CD14-positive monocyte (primary cell): ENCODE data around the gene RIPOR3. TPM values are rescaled to one million over a fixed set of nuclear protein-coding genes. Genes with fewer than 3 reads are reported as not detected.
"Not testable (repeated sequence)": the region's sequence is repeated elsewhere in the genome, so short reads cannot be mapped to it uniquely, and the experiment has no call there.

Source experiments
- DNase-seq, 3 donors: peaks; one replicate each; pipeline ENCODE4 v3.0.0-alpha.2; 2011 to 2022
- H2AFZ ChIP-seq: 2 replicates; pipeline ENCODE4 v1.6.0; 2012; ENCODE audit warnings: mild to moderate bottlenecking, low read depth, low read length, inconsistent platforms; ENCODE audit not compliant: insufficient read depth, poor library complexity, severe bottlenecking
- H3K27ac ChIP-seq, 2 donors: 1 replicate in 1 of 2; 2 replicates in 1 of 2; pipeline ENCODE4 v1.5.1; 2012 to 2013; ENCODE audit warnings: low read length in 2 of 2, control low read depth in 1 of 2, inconsistent platforms in 1 of 2, low read depth in 1 of 2, mild to moderate bottlenecking in 1 of 2
- H3K27me3 ChIP-seq, 2 donors: one replicate each; pipeline versions ENCODE4 v1.6.0 to v1.6.1; 2011 to 2013; ENCODE audit warnings: low read length in 2 of 2; ENCODE audit not compliant: control insufficient read depth in 2 of 2, insufficient read depth in 2 of 2
- H3K36me3 ChIP-seq, 2 donors: replicated peaks in 1 of 2; 1 replicate in 1 of 2; 2 replicates in 1 of 2; pipeline versions ENCODE4 v1.5.1 to v1.6.1; 2012 to 2013; ENCODE audit warnings: low read length in 2 of 2, control low read depth in 1 of 2, inconsistent platforms in 1 of 2, mild to moderate bottlenecking in 1 of 2; ENCODE audit not compliant: insufficient read depth in 2 of 2, control insufficient read depth in 1 of 2
- H3K4me1 ChIP-seq, 2 donors: 1 replicate in 1 of 2; 2 replicates in 1 of 2; pipeline versions ENCODE4 v1.5.1 to v1.6.1; 2012 to 2013; ENCODE audit warnings: low read length in 2 of 2, control low read depth in 1 of 2, inconsistent platforms in 1 of 2, mild to moderate bottlenecking in 1 of 2, moderate library complexity in 1 of 2; ENCODE audit not compliant: insufficient read depth in 2 of 2, control insufficient read depth in 1 of 2
- H3K4me2 ChIP-seq: replicated peaks from 2 replicates; pipeline ENCODE3; 2012; ENCODE audit warnings: low read length, moderate library complexity, mild to moderate bottlenecking; ENCODE audit not compliant: poor library complexity, severe bottlenecking; ENCODE audit errors: extremely low read depth
- H3K4me3 ChIP-seq, 3 experiments: fragments of 200-600 bp in 1 of 3; sonication (generic) in 1 of 3; replicated peaks in 1 of 3; 1 replicate in 2 of 3; 2 replicates in 1 of 3; pipeline ENCODE4 v1.5.1; 2011 to 2013; ENCODE audit warnings: low read length in 3 of 3, mild to moderate bottlenecking in 3 of 3, control low read depth in 2 of 3, low read depth in 2 of 3, inconsistent platforms in 1 of 3, moderate library complexity in 1 of 3
- H3K79me2 ChIP-seq: 2 replicates; pipeline ENCODE4 v1.6.0; 2012; ENCODE audit warnings: mild to moderate bottlenecking, control low read depth, inconsistent platforms, low read length, moderate library complexity; ENCODE audit not compliant: insufficient read depth
- H3K9ac ChIP-seq: 2 replicates; pipeline ENCODE4 v1.6.0; 2017; ENCODE audit warnings: low read length, mild to moderate bottlenecking; ENCODE audit not compliant: insufficient read depth, poor library complexity, severe bottlenecking
- H3K9me3 ChIP-seq, 2 donors: replicated peaks in 1 of 2; 1 replicate in 1 of 2; 2 replicates in 1 of 2; pipeline versions ENCODE4 v1.5.1 to v1.6.1; 2012 to 2013; ENCODE audit warnings: low read length in 2 of 2, control low read depth in 1 of 2; ENCODE audit not compliant: control insufficient read depth in 1 of 2, insufficient read depth in 1 of 2
- H4K20me1 ChIP-seq: 2 replicates; pipeline ENCODE4 v1.6.0; 2012; ENCODE audit warnings: mild to moderate bottlenecking, low read length, control low read depth, moderate library complexity; ENCODE audit not compliant: insufficient read depth
- H3K27ac Mint-ChIP-seq, 7 donors: one replicate each; pipeline ENCODE4 v1.8.0; 2020; ENCODE audit warnings: mild to moderate bottlenecking in 7 of 7, mixed read lengths in 7 of 7, moderate library complexity in 6 of 7, inconsistent platforms in 2 of 7
- H3K27me3 Mint-ChIP-seq, 3 donors: one replicate each; pipeline ENCODE4 v1.8.0; 2021 to 2022; ENCODE audit warnings: low read depth in 3 of 3, mild to moderate bottlenecking in 3 of 3, mixed read lengths in 3 of 3, moderate library complexity in 3 of 3, inconsistent platforms in 1 of 3
- H3K36me3 Mint-ChIP-seq, 2 donors: one replicate each; pipeline ENCODE4 v1.8.0; 2020; ENCODE audit warnings: mixed read lengths in 2 of 2, inconsistent platforms in 1 of 2, mild to moderate bottlenecking in 1 of 2
- H3K4me1 Mint-ChIP-seq: one replicate; pipeline ENCODE4 v1.8.0; 2020; ENCODE audit warnings: mild to moderate bottlenecking, mixed read lengths
- H3K4me3 Mint-ChIP-seq, 2 donors: one replicate each; pipeline ENCODE4 v1.8.0; 2020; ENCODE audit warnings: mild to moderate bottlenecking in 2 of 2, mixed read lengths in 2 of 2, moderate library complexity in 1 of 2
- H3K9me3 Mint-ChIP-seq, 7 donors: one replicate each; pipeline ENCODE4 v1.8.0; 2020 to 2022; ENCODE audit warnings: mixed read lengths in 7 of 7, mild to moderate bottlenecking in 6 of 7, moderate library complexity in 6 of 7, inconsistent platforms in 2 of 7
- WGBS: methylation state at CpG from one replicate; pipeline ENCODE4 v1.1.5; 2013; ENCODE audit warnings: missing lambda C conversion rate; ENCODE audit not compliant: insufficient coverage; 5-methylcytosine and 5-hydroxymethylcytosine counted together
- intact Hi-C, 2 donors: fragments of 100-400 bp; cut with micrococcal nuclease; formaldehyde crosslinking; loops; one replicate each; pipeline versions ENCODE4 v1.15.0 to v1.15.1; 2023
- polyA plus RNA-seq, 3 donors: library from polyadenylated mRNA; depleted of rRNA in 1 of 3; unstranded in 2 of 3; stranded (reverse) in 1 of 3; fragments of 300-500 nt in 2 of 3; fragments of >200 nt in 1 of 3; fragmentation: Illumina TruSeq in 2 of 3; gene quantifications; 1 replicate in 2 of 3; 2 replicates in 1 of 3; pipeline ENCODE4 v1.2.3, GENCODE V29; 2012 to 2021
- TF ChIP-seq, protein P1 (sequence below): fragments of 200-600 bp; IDR thresholded peaks from one replicate; pipeline ENCODE4 v1.8.0; 2022; ENCODE audit warnings: antibody characterized with exemption, mild to moderate bottlenecking

Gene RIPOR3
- polyA plus RNA-seq, 3 donors, result not detected

DNA sequence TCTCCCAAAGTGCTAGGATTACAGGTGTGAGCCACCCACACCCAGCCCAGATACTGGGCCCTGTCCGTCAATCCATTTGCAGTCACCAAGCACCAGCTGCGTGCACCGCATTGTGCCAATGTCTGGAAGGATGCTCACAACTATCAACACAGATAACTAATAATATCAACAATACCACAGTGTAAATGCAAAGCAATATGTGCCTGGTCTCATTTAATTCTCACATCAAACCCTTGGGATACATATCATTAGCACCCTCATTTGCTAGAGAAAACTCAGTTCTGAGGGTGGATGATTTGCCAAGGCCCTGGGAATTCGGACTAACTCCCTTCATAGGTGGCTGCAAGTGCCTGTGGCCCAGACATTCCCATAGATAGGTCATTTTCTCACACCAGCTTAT is 14.5 kb downstream of the RIPOR3 start:
- H3K4me1 Mint-ChIP-seq, result no peaks in the 10 kb centered on the region
- no peak overlapping the region for H3K27ac Mint-ChIP-seq

DNA sequence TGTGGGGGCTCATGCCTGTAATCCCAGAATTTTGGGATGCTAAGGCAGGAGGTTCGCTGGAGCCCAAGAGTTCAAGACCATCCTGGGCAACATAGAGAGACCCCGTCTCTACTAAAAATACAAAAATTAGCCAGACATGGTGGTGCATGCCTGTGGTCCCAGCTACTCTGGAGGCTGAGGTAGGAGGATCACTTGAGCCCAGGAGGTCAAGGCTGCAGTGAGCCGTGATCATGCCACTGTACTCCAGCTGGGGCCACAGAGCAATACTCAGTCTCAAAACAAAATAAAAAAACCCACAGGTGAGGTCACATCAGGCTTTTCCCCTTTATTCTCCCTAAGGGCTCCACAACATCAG is 15.0 kb downstream of the RIPOR3 start:
- H3K4me2 ChIP-seq, H4K20me1 ChIP-seq, H3K27me3 ChIP-seq, intact Hi-C loops, H3K36me3 ChIP-seq, H3K4me3 Mint-ChIP-seq, H3K4me3 ChIP-seq, DNase-seq, H3K36me3 Mint-ChIP-seq, H3K27ac Mint-ChIP-seq, H3K9me3 ChIP-seq, H3K27me3 Mint-ChIP-seq, H3K79me2 ChIP-seq, H3K4me1 ChIP-seq, H3K27ac ChIP-seq, H3K9ac ChIP-seq, H2AFZ ChIP-seq, H3K9me3 Mint-ChIP-seq, H3K4me1 Mint-ChIP-seq: not testable (repeated sequence)
- no CpG with 5 or more reads among the region's 3 CpGs for WGBS

More for the DNA sequence above, 14.5 kb downstream of the RIPOR3 start:
- Histone ChIP-seq H3K4me3 (no peak overlapping the region), H3K36me3 (no peaks in the 10 kb centered on the region), H4K20me1 (no peaks in the 10 kb centered on the region), H3K9ac (no peak overlapping the region), H3K4me2 (no peak overlapping the region), H3K9me3 (no peaks in the 10 kb centered on the region), H3K27me3 (no peaks in the 10 kb centered on the region), H3K79me2 (no peaks in the 10 kb centered on the region), H3K4me1 (no peaks in the 10 kb centered on the region), H2AFZ (no peak overlapping the region), H3K27ac (no peak overlapping the region)
- intact Hi-C loops, result no loop called here
- Mint-ChIP-seq H3K36me3 (no peaks in the 10 kb centered on the region), H3K9me3 (peaks cover 0 to 4% (median 0%) of the 10 kb centered on the region in 7 donors), H3K4me3 (no peak overlapping the region), H3K27me3 (peaks cover 2 to 8% (median 8%) of the 10 kb centered on the region in 3 donors)
- no peak for DNase-seq
- TF ChIP-seq, protein P1, sequence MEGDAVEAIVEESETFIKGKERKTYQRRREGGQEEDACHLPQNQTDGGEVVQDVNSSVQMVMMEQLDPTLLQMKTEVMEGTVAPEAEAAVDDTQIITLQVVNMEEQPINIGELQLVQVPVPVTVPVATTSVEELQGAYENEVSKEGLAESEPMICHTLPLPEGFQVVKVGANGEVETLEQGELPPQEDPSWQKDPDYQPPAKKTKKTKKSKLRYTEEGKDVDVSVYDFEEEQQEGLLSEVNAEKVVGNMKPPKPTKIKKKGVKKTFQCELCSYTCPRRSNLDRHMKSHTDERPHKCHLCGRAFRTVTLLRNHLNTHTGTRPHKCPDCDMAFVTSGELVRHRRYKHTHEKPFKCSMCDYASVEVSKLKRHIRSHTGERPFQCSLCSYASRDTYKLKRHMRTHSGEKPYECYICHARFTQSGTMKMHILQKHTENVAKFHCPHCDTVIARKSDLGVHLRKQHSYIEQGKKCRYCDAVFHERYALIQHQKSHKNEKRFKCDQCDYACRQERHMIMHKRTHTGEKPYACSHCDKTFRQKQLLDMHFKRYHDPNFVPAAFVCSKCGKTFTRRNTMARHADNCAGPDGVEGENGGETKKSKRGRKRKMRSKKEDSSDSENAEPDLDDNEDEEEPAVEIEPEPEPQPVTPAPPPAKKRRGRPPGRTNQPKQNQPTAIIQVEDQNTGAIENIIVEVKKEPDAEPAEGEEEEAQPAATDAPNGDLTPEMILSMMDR, result no peak
- WGBS, result 85% methylated on average over 2 of the region's 4 CpGs
